GM21717 (cell line): ENCODE results near the gene CLASP2.
"Not testable (repeated sequence)": the region's sequence is repeated elsewhere in the genome, so short reads cannot be mapped to it uniquely, and the experiment has no call there.

Experiments
- ATAC-seq: cut with Tn5 transposase; IDR thresholded peaks from one replicate; pipeline ENCODE4 v1.9.1; 2021; ENCODE audit warnings: mild to moderate bottlenecking, moderate library complexity; ENCODE audit not compliant: unreplicated experiment

CLASP2 gene

DNA sequence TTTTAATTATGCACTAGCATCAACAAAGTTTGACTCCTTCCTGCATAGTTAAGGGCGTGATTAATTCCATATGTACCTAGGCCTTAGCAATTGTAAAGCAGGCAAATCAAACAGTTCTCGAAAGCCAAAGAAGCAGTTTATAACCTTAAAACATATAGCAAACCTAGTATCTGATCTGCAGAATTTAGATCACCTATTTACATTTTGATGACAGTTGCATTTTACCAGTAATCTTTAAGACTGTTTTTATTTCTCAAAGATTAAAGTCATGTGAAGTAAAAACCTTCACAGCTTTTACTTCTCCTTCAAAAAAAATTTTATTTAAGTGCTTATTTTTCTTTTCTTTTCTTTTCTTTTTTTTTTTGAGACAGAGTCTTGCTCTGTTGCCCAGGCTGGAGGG, 257.0 kb downstream of the CLASP2 start:
- no peak for ATAC-seq

GRCh38 chr3:33459577-33459976, 258.5 kb downstream of the CLASP2 start:
- not testable (repeated sequence) for ATAC-seq

DNA sequence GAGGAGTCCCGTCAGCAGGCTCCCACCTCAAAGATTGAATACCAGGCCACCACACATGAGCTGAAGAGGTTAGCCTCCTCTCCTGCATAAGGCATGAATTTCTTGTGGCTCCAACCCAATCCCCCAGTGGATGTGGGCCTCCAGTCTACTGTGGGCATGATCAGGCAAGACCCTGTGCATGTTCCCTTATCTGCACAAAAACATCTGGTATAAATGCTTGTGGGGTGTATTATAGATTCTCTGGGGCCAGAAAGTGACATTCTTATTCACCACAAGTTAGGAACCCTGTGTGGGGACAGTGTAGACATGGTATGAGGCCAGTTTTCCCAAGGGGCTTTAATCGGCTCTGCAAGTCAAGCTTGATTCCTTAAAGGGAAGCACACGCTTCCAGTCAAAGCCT, 259.6 kb downstream of the CLASP2 start:
- ATAC-seq: no peak

DNA sequence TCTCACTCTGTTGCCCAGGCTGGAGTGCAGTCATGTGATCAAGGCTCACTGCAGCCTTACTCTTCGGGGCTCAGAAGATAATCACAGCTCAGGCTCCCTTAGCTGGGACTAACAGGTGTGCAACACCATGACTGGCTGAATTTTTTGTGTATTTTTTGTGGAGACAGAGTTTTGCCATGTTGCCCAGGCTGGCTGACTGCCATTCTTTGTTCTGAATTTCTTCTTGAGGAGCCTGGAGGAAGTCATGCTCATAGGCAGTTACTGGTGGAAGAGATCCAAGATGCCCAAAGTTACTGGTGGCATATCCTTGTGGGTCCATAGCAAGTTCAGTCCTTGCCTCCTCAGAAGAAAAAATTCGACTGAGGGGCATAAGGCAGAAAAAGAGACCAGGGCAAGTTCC, 261.3 kb downstream of the CLASP2 start:
- ATAC-seq: no peak

DNA sequence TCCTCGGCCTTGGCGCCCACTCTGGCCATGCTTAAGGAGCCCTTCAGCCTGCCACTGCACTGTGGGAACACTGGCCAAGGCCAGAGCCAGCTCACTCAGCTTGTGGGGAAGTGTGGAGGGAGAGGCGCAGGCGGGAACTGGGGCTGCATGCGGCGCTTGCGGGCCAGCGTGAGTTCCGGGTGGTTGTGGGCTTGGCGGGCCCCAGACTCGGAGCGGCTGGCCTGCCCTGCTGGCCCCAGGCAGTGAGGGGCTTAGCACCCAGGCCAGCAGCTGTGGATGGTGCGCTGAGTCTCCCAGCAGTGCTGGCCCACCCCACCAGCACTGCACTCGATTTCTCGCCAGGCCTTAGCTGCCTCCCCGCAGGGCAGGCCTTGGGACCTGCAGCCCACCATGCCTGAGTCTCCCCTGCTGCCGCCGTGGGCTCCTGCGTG, 264.7 kb downstream of the CLASP2 start:
- no peak for ATAC-seq

GRCh38 chr3:33451994-33452393, 266.1 kb downstream of the CLASP2 start:
- not testable (repeated sequence) for ATAC-seq

- ATAC-seq: no peak
These were observed 270.1 kb downstream of the CLASP2 start for GRCh38 chr3:33447958-33448357.

DNA sequence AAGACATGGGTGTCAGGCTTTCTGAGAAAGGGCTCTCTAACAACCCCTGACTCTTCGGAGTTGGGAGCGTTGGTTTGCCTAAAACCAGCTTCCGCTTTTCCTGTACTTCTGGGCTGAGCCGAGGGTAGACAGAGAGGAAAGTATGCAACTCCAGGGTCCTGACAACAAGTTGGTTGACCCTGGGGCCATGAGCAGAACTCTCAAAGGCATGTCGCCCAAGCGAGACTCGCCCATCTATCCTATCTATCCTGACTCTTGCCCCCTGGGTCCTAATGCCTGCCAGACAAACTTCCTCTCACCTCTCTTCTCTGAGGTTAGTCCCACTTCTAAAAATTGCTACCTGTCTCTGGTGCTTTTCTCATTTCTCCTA, 270.8 kb downstream of the CLASP2 start:
- not testable (repeated sequence) for ATAC-seq
